ENCODE measurements around the gene MRGPRX2. TPM values are rescaled to one million over a fixed set of nuclear protein-coding genes. Genes with fewer than 3 reads are reported as not detected.

MRGPRX2 gene
- total and polyA plus RNA-seq, 9 of the 15 experiments (the other 6 are each of a cell fraction or from before 2014, with no cell fraction given), result not detected

GRCh38 chr11:19107125-19107524 is 46.6 kb upstream of the MRGPRX2 start:
- no TSS peak for BruUV-seq (replicated peaks)
- FAIRE-seq (no peak), ATAC-seq (no peak), DNase-seq (ENCODE audit: extremely low read depth in 1 of 4, low spot score in 3 of 4) (no peak)
- no peaks in the 10 kb centered on the region for H3K9me1 ChIP-seq (ENCODE audit: control insufficient read depth, insufficient read depth, low read length)
- POLR2A ChIA-PET, result no interaction called here
- TF ChIP-seq ZNF77 (CRISPR knock-in tag; IDR thresholded peaks at IDR 0.05), result no peak
- TF ChIP-seq TAF9B (IDR thresholded peaks at IDR 0.05; ENCODE audit: partially characterized antibody), result no peak
- TF ChIP-seq MEF2A (IDR thresholded peaks at IDR 0.05; ENCODE audit: control insufficient read depth, low read depth, low read length), result no peak
- no peak for TF ChIP-seq MTA1 (IDR thresholded peaks at IDR 0.05; ENCODE audit: borderline replicate concordance)
- no peak for TF ChIP-seq PTRF (tag; IDR thresholded peaks at IDR 0.05)
- TF ChIP-seq HOXB6 (CRISPR knock-in tag; IDR thresholded peaks at IDR 0.05; ENCODE audit: borderline replicate concordance), result no peak
- no peak for TF ChIP-seq CHAMP1 (IDR thresholded peaks at IDR 0.05)
- no peak for TF ChIP-seq RFX5 (IDR thresholded peaks at IDR 0.05; ENCODE audit: low read depth, low read length)
- TF ChIP-seq ZNF79 (CRISPR knock-in tag; IDR thresholded peaks at IDR 0.05; ENCODE audit: low read depth), result no peak
- TF ChIP-seq PHB2 (IDR thresholded peaks at IDR 0.05; ENCODE audit: low read depth), result no peak
- TF ChIP-seq ZNF785 (CRISPR knock-in tag; IDR thresholded peaks at IDR 0.05), result no peak
- CTCF ChIA-PET (ENCODE audit: low intra/inter-chr PET ratio), result no interaction called here
- H3K4me2 ChIP-seq (ENCODE audit: insufficient read depth, low read length), result no peak overlapping the region
- no peak overlapping the region for H3K4me3 ChIP-seq
- in situ Hi-C loops (cut with MboI) (no loop called here), intact Hi-C loops (cut with micrococcal nuclease) (no loop called here)
- H4K20me1 ChIP-seq (replicated peaks; ENCODE audit: control insufficient read depth, insufficient read depth, low read length), result no peaks in the 10 kb centered on the region
- H3K27ac ChIP-seq (ENCODE audit: extremely low read depth, low read depth, low read length), result no peak overlapping the region
- no peak overlapping the region for H3K9ac ChIP-seq (ENCODE audit: insufficient read depth in 1 of 2, low read depth in 2 of 2, low read length in 2 of 2)
- H3K79me2 ChIP-seq (ENCODE audit: control insufficient read depth, insufficient read depth, low read length), result no peaks in the 10 kb centered on the region
- H3K4me1 ChIP-seq (replicated peaks in 1 of 2; ENCODE audit: control insufficient read depth in 2 of 2, insufficient read depth in 2 of 2, low read length in 2 of 2), result no peaks in the 10 kb centered on the region
- H3K36me3 ChIP-seq (ENCODE audit: control insufficient read depth, insufficient read depth, low read length), result no peaks in the 10 kb centered on the region
- 0% methylated on average over 1 of the region's 1 CpG for WGBS (ENCODE audit: insufficient coverage, low coverage, missing lambda C conversion rate)
- no peak overlapping the region for H2AFZ ChIP-seq (ENCODE audit: low read depth, low read length)
- H3K27me3 ChIP-seq (ENCODE audit: control insufficient read depth in 2 of 2, insufficient read depth in 2 of 2, low read length in 2 of 2), result peaks cover 34% of the 10 kb centered on the region in 2 experiments; a peak in 4 of 5 replicates
- no peaks in the 10 kb centered on the region for H3K9me3 ChIP-seq (replicated peaks; ENCODE audit: control insufficient read depth, insufficient read depth, low read depth, low read length)
